A549 (cell line): ENCODE results near the gene PTPN14. TPM values are rescaled to one million over a fixed set of nuclear protein-coding genes. Genes with fewer than 3 reads are reported as not detected.

Experiments
- ATAC-seq, 2 experiments: fragments of 200-7000 bp in 1 of 2; fragments of >200 bp in 1 of 2; cut with Nextera tagmentation in 1 of 2; cut with Tn5 transposase in 1 of 2; 3 replicates each; pipeline versions ENCODE4 v1.8.0 to v1.9.1; 2018 to 2020; ENCODE audit warnings: mild to moderate bottlenecking in 1 of 2, moderate library complexity in 1 of 2
- CTCF ChIA-PET: fragments of 300-600 bp; sonication (Branson Sonifier 250); formaldehyde crosslinking; extraction: SDS; loops from one replicate; lab custom pipeline; 2021; ENCODE audit warnings: antibody characterized with exemption, inconsistent platforms; lab: Yijun Ruan, JAX
- POLR2A ChIA-PET: fragments of 350-600 bp; formaldehyde crosslinking; extraction: SDS; loops from one replicate; lab custom pipeline; 2021; ENCODE audit warnings: antibody characterized with exemption, inconsistent platforms; lab: Yijun Ruan, JAX
- DNase-seq, 2 experiments: peaks; one replicate each; pipeline versions ENCODE4 v3.0.0 to v3.0.0-alpha.2; 2011 to 2016; ENCODE audit warnings: low read depth in 1 of 2, low spot score in 1 of 2
- FAIRE-seq: peaks from 2 replicates; lab custom pipeline; 2011; peaks lifted over from hg19 to GRCh38; lab: Jason Lieb, UNC
- H3K27ac ChIP-seq, 2 experiments: fragments of >200 bp; sonication (Bioruptor Twin); formaldehyde crosslinking; 3 replicates each; pipeline ENCODE4 v1.5.1; 2016 to 2017
- H3K4me1 ChIP-seq: fragments of >200 bp; sonication (Bioruptor Twin); formaldehyde crosslinking; 3 replicates; pipeline ENCODE4 v1.6.1; 2016
- H3K4me2 ChIP-seq: fragments of >200 bp; sonication (Bioruptor Twin); formaldehyde crosslinking; 3 replicates; pipeline ENCODE4 v1.6.1; 2016
- H3K4me3 ChIP-seq: fragments of >200 bp; sonication (Bioruptor Twin); formaldehyde crosslinking; 3 replicates; pipeline ENCODE4 v1.5.1; 2016
- H3K9me3 ChIP-seq: fragments of >200 bp; sonication (Bioruptor Twin); formaldehyde crosslinking; 3 replicates; pipeline ENCODE4 v1.6.1; 2016
- CBX8 ChIP-seq: fragments of 200-600 bp; sonication (generic); IDR thresholded peaks from 2 replicates; pipeline ENCODE4 v1.6.1; 2016
- CEBPB ChIP-seq, 2 experiments: fragments of >200 bp in 1 of 2; sonication (Bioruptor Twin) in 1 of 2; formaldehyde crosslinking in 1 of 2; IDR thresholded peaks; 2 replicates each; pipeline ENCODE4 v1.6.1; 2012 to 2016
- CHD2 ChIP-seq: fragments of 150-350 bp; IDR thresholded peaks from 2 replicates; pipeline ENCODE4 v1.6.1; 2014; ENCODE audit warnings: low read length; ENCODE audit not compliant: partially characterized antibody
- EHMT2 ChIP-seq: fragments of 200-600 bp; sonication (generic); IDR thresholded peaks from 2 replicates; pipeline ENCODE4 v1.6.1; 2016; ENCODE audit warnings: antibody characterized with exemption, low read depth, mild to moderate bottlenecking, moderate library complexity
- ESRRA ChIP-seq: fragments of 150-350 bp; IDR thresholded peaks from 2 replicates; pipeline ENCODE4 v1.6.1; 2014; ENCODE audit warnings: mild to moderate bottlenecking, low read length, borderline replicate concordance
- FOSL2 ChIP-seq, 2 experiments: fragments of 450-650 bp in 1 of 2; fragments of >200 bp in 1 of 2; sonication (Bioruptor Twin) in 1 of 2; formaldehyde crosslinking; IDR thresholded peaks; 2 replicates each; pipeline versions ENCODE4 v1.5.0 to v1.6.1; 2016 to 2020; ENCODE audit warnings: mild to moderate bottlenecking in 1 of 2, moderate library complexity in 1 of 2
- FOXS1 ChIP-seq: fragments of 250-450 bp; sonication (Bioruptor Pico); IDR thresholded peaks from 2 replicates; pipeline ENCODE4 v1.5.0; 2020; ENCODE audit warnings: mild to moderate bottlenecking, moderate library complexity
- HDAC2 ChIP-seq: fragments of 200-600 bp; sonication (generic); IDR thresholded peaks from 2 replicates; pipeline ENCODE4 v1.6.1; 2016
- HEYL ChIP-seq: fragments of 250-450 bp; sonication (Bioruptor Pico); IDR thresholded peaks from 2 replicates; pipeline ENCODE4 v1.8.0; 2021; ENCODE audit warnings: mild to moderate bottlenecking, moderate library complexity
- KDM5A ChIP-seq: fragments of 200-600 bp; sonication (generic); IDR thresholded peaks from 2 replicates; pipeline ENCODE4 v1.6.1; 2016; ENCODE audit warnings: antibody characterized with exemption, mild to moderate bottlenecking
- MAFK ChIP-seq: fragments of 450-650 bp; IDR thresholded peaks from 2 replicates; pipeline ENCODE4 v1.6.1; 2014; ENCODE audit not compliant: partially characterized antibody
- MAZ ChIP-seq: fragments of 150-350 bp; IDR thresholded peaks from 2 replicates; pipeline ENCODE4 v1.6.1; 2014; ENCODE audit warnings: antibody characterized with exemption, low read depth, low read length, borderline replicate concordance
- MYC ChIP-seq: IDR thresholded peaks from 2 replicates; pipeline ENCODE4 v1.6.1; 2012; ENCODE audit warnings: mild to moderate bottlenecking, inconsistent platforms, low read length, improper control_type of control experiment, borderline replicate concordance
- NPAS2 ChIP-seq: fragments of 250-450 bp; sonication (Bioruptor Pico); IDR thresholded peaks from 2 replicates; pipeline ENCODE4 v1.8.0; 2022; ENCODE audit warnings: mild to moderate bottlenecking, moderate library complexity, borderline replicate concordance
- NR3C1 ChIP-seq: fragments of >200 bp; sonication (Bioruptor Twin); formaldehyde crosslinking; IDR thresholded peaks from 3 replicates; pipeline ENCODE4 v1.6.1; 2017
- PHF8 ChIP-seq: fragments of 200-600 bp; sonication (generic); IDR thresholded peaks from 2 replicates; pipeline ENCODE4 v1.6.1; 2016; ENCODE audit warnings: low read depth, mild to moderate bottlenecking, antibody characterized with exemption, moderate library complexity, borderline replicate concordance
- POLR2AphosphoS2 ChIP-seq: conservative IDR thresholded peaks from 2 replicates; pipeline ENCODE4 v1.6.1; 2012; ENCODE audit warnings: low read length, improper control_type of control experiment, inconsistent platforms
- RCOR1 ChIP-seq: fragments of 150-350 bp; IDR thresholded peaks from 2 replicates; pipeline ENCODE4 v1.6.1; 2014; ENCODE audit warnings: antibody characterized with exemption, low read length, low read depth
- RNF2 ChIP-seq: fragments of 200-600 bp; sonication (generic); IDR thresholded peaks from 2 replicates; pipeline ENCODE4 v1.6.1; 2016; ENCODE audit warnings: low read depth, mild to moderate bottlenecking, antibody characterized with exemption, moderate library complexity, borderline replicate concordance
- SMC3 ChIP-seq: fragments of >200 bp; sonication (Bioruptor Twin); formaldehyde crosslinking; IDR thresholded peaks from 3 replicates; pipeline ENCODE4 v1.6.1; 2018; ENCODE audit warnings: inconsistent platforms
- SREBF2 ChIP-seq: fragments of 450-650 bp; IDR thresholded peaks from 2 replicates; pipeline ENCODE4 v1.6.1; 2014; ENCODE audit warnings: mild to moderate bottlenecking, moderate library complexity
- TP53 ChIP-seq: fragments of 250-450 bp; sonication (Bioruptor Pico); IDR thresholded peaks from 2 replicates; pipeline ENCODE4 v1.5.0; 2021; ENCODE audit warnings: mild to moderate bottlenecking, moderate library complexity
- ZC3H11A ChIP-seq: fragments of 450-650 bp; IDR thresholded peaks from 2 replicates; pipeline ENCODE4 v1.6.1; 2014; ENCODE audit warnings: antibody characterized with exemption, mild to moderate bottlenecking
- ZNF302 ChIP-seq: fragments of 250-450 bp; sonication (Bioruptor Pico); IDR thresholded peaks from 2 replicates; pipeline ENCODE4 v1.9.0; 2021; ENCODE audit warnings: inconsistent platforms, mild to moderate bottlenecking, moderate library complexity
- WGBS: methylation state at CpG from one replicate; pipeline ENCODE4 v1.1.6; 2017; ENCODE audit errors: missing lambda C conversion rate; 5-methylcytosine and 5-hydroxymethylcytosine counted together
- polyA plus RNA-seq, 4 experiments: library from polyadenylated mRNA; depleted of rRNA in 3 of 4; stranded (reverse); fragments of >200 nt; fragmentation: RNase III in 1 of 4; extraction: RNeasy Plus Mini Kit Qiagen cat#74134 plus additional on column Dnase treatment in 1 of 4; gene quantifications; 2 replicates in 3 of 4; 3 replicates in 1 of 4; pipeline ENCODE4 v1.2.3, GENCODE V29; 2011 to 2017
- TF ChIP-seq, protein P1 (sequence below): fragments of 250-450 bp; sonication (Bioruptor Pico); IDR thresholded peaks from 2 replicates; pipeline ENCODE4 v1.5.0; 2020; ENCODE audit warnings: low read depth, mild to moderate bottlenecking, moderate library complexity
- TF ChIP-seq, protein P2 (sequence below): fragments of 250-450 bp; sonication (Bioruptor Pico); IDR thresholded peaks from 2 replicates; pipeline ENCODE4 v1.5.0; 2021; ENCODE audit warnings: mild to moderate bottlenecking, moderate library complexity, borderline replicate concordance
- TF ChIP-seq, protein P3 (sequence below): IDR thresholded peaks from 2 replicates; pipeline ENCODE4 v1.6.1; 2012
- TF ChIP-seq, protein P4 (sequence below): fragments of 150-350 bp; IDR thresholded peaks from 2 replicates; pipeline ENCODE4 v1.6.1; 2014; ENCODE audit warnings: low read depth, mild to moderate bottlenecking, low read length

PTPN14 gene
- polyA plus RNA-seq, 2 of the 4 experiments (the other 2 are of a cell fraction) = 9.2 to 10.0 TPM

- TF ChIP-seq, protein P1, sequence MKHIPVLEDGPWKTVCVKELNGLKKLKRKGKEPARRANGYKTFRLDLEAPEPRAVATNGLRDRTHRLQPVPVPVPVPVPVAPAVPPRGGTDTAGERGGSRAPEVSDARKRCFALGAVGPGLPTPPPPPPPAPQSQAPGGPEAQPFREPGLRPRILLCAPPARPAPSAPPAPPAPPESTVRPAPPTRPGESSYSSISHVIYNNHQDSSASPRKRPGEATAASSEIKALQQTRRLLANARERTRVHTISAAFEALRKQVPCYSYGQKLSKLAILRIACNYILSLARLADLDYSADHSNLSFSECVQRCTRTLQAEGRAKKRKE = no peak
- no peak for TF ChIP-seq MAFK
- no peak for TF ChIP-seq TP53 (CRISPR knock-in tag)
- TF ChIP-seq SREBF2 = no peak
- no peak for TF ChIP-seq MYC
- TF ChIP-seq POLR2AphosphoS2 = no peak
- no peak for TF ChIP-seq KDM5A
- no peak for TF ChIP-seq FOXS1 (CRISPR knock-in tag)
- TF ChIP-seq ZC3H11A = no peak
- peak; percentile 16; the same call in 1 of the 3 replicates for TF ChIP-seq SMC3
Measured at GRCh38 chr1:214550013-214550856, 1.2 kb downstream of the PTPN14 start (continued).

DNA sequence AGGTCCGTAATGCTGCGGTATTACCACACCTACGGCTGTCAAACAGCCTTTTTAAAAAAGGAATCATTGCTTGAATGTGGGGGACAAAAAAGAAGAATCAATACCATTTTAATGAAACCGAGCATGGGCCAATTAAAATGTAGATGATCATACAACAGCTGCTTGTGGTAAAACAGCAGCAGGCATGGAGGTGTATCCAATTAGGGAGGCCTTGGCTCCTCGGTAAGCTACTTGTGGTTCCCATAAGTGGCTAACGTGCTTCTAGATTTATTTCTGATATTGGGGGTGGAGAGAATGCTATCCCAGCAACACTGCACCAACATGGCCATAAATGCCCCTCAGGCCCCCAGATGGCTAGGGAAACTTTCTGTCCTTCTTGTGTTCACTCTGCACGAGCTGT, 1.8 kb downstream of the PTPN14 start:
- H3K9me3 ChIP-seq = no peaks in the 10 kb centered on the region
- POLR2A ChIA-PET = interaction anchor here (0.7 kb wide), 1 partner anchor 17 kb away, joined by 3 read pairs; no protein-coding TSS in a partner anchor
- peaks cover 49% of the 10 kb centered on the region for H3K4me1 ChIP-seq
- ATAC-seq (no peak), DNase-seq (no peak), FAIRE-seq (no peak)
- TF ChIP-seq CEBPB (IDR thresholded peaks at IDR 0.05) (no peak), HDAC2 (no peak), EHMT2 (no peak), RNF2 (no peak), ZC3H11A (no peak), HEYL (CRISPR knock-in tag) (no peak), FOSL2 (IDR thresholded peaks at IDR 0.05) (no peak), FOSL2 (CRISPR knock-in tag; IDR thresholded peaks at IDR 0.05) (no peak)
- TF ChIP-seq, protein P2, sequence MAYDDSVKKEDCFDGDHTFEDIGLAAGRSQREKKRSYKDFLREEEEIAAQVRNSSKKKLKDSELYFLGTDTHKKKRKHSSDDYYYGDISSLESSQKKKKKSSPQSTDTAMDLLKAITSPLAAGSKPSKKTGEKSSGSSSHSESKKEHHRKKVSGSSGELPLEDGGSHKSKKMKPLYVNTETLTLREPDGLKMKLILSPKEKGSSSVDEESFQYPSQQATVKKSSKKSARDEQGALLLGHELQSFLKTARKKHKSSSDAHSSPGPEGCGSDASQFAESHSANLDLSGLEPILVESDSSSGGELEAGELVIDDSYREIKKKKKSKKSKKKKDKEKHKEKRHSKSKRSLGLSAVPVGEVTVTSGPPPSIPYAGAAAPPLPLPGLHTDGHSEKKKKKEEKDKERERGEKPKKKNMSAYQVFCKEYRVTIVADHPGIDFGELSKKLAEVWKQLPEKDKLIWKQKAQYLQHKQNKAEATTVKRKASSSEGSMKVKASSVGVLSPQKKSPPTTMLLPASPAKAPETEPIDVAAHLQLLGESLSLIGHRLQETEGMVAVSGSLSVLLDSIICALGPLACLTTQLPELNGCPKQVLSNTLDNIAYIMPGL (CRISPR knock-in tag) = no peak
- 67% methylated on average over 7 of the region's 7 CpGs for WGBS
- peak overlapping the region; percentile 85; the same call in 2 of the 3 replicates for H3K4me3 ChIP-seq
- peak overlapping the region in 1 of 2 experiments; percentile 93; a peak in 3 of 6 replicates for H3K27ac ChIP-seq
- CTCF ChIA-PET = interaction anchor here (0.8 to 8.5 kb wide), 11 partner anchors 8 to 224 kb away, joined by 3 to 116 read pairs (median 4); no protein-coding TSS in a partner anchor
- H3K4me2 ChIP-seq = peak overlapping the region; percentile 84

DNA sequence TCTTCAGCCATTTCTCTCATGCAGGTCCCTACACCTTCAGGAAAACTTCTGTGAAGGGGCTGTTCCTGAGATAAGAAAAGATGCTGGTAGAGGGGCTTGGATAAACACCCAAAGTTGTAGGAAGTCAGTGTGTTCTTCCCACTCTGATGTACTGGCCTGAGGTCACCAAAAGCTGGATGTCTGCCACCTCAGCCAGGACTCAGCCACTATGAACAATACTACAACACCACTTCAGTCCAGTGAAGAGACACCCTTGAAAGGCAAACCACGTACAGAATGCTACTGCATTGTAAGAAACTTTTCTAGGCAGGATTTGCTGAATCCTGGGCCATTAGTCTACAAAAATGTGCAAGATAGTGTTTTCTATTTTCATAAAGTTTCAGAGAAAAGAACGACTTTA, 2.4 kb downstream of the PTPN14 start:
- peak overlapping the region in 1 of 2 experiments; percentile 15; a peak in 1 of 6 replicates for H3K27ac ChIP-seq
- CTCF ChIA-PET = interaction anchor here (0.8 to 8.5 kb wide), 6 partner anchors 13 to 223 kb away, joined by 3 to 116 read pairs (median 6); no protein-coding TSS in a partner anchor
- peak; percentile 23 for FAIRE-seq
- TF ChIP-seq PHF8 (no peak), ESRRA (no peak), NR3C1 (no peak), MAFK (no peak), NPAS2 (CRISPR knock-in tag) (no peak), ZC3H11A (no peak), CBX8 (no peak), FOSL2 (IDR thresholded peaks at IDR 0.05) (no peak), FOSL2 (CRISPR knock-in tag; IDR thresholded peaks at IDR 0.05) (no peak), MYC (no peak), MAZ (no peak), RCOR1 (no peak), CHD2 (no peak), ZNF302 (CRISPR knock-in tag) (no peak), SREBF2 (no peak)
- TF ChIP-seq, protein P1 = no peak
- TF ChIP-seq, protein P3, sequence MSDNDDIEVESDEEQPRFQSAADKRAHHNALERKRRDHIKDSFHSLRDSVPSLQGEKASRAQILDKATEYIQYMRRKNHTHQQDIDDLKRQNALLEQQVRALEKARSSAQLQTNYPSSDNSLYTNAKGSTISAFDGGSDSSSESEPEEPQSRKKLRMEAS = no peak
- TF ChIP-seq, protein P4, sequence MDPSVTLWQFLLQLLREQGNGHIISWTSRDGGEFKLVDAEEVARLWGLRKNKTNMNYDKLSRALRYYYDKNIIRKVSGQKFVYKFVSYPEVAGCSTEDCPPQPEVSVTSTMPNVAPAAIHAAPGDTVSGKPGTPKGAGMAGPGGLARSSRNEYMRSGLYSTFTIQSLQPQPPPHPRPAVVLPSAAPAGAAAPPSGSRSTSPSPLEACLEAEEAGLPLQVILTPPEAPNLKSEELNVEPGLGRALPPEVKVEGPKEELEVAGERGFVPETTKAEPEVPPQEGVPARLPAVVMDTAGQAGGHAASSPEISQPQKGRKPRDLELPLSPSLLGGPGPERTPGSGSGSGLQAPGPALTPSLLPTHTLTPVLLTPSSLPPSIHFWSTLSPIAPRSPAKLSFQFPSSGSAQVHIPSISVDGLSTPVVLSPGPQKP = no peak

More for the DNA sequence above, 2.4 kb downstream of the PTPN14 start:
- POLR2A ChIA-PET = no interaction called here
- H3K4me1 ChIP-seq = peaks cover 49% of the 10 kb centered on the region
- no peak for ATAC-seq
- 50% methylated on average over 2 of the region's 2 CpGs for WGBS
- no peak for DNase-seq
- peak overlapping the region; percentile 84 for H3K4me2 ChIP-seq
- no peaks in the 10 kb centered on the region for H3K9me3 ChIP-seq
- no peak overlapping the region for H3K4me3 ChIP-seq
